Rectal smooth muscle tissue (tissue), 1 donor: ENCODE results near the gene NUDT1.
A peak's percentile ranks its signal among the peaks of the same experiment; 100 is the strongest.

Source experiments
- H3K27ac ChIP-seq: one replicate; pipeline ENCODE4 v1.7.0; 2013; ENCODE audit warnings: low read depth, low read length, inconsistent platforms
- H3K27me3 ChIP-seq: one replicate; pipeline ENCODE4 v1.7.0; 2013; ENCODE audit warnings: low read length; ENCODE audit not compliant: control insufficient read depth, insufficient read depth
- H3K36me3 ChIP-seq: one replicate; pipeline ENCODE4 v1.7.0; 2013; ENCODE audit warnings: low read length; ENCODE audit not compliant: control insufficient read depth, insufficient read depth
- H3K4me1 ChIP-seq: one replicate; pipeline ENCODE4 v1.7.0; 2013; ENCODE audit warnings: low read length; ENCODE audit not compliant: control insufficient read depth, insufficient read depth
- H3K4me3 ChIP-seq: one replicate; pipeline ENCODE4 v1.7.0; 2013; ENCODE audit warnings: low read length
- H3K9ac ChIP-seq: one replicate; pipeline ENCODE4 v1.7.0; 2013; ENCODE audit warnings: low read length

The NUDT1 gene

DNA sequence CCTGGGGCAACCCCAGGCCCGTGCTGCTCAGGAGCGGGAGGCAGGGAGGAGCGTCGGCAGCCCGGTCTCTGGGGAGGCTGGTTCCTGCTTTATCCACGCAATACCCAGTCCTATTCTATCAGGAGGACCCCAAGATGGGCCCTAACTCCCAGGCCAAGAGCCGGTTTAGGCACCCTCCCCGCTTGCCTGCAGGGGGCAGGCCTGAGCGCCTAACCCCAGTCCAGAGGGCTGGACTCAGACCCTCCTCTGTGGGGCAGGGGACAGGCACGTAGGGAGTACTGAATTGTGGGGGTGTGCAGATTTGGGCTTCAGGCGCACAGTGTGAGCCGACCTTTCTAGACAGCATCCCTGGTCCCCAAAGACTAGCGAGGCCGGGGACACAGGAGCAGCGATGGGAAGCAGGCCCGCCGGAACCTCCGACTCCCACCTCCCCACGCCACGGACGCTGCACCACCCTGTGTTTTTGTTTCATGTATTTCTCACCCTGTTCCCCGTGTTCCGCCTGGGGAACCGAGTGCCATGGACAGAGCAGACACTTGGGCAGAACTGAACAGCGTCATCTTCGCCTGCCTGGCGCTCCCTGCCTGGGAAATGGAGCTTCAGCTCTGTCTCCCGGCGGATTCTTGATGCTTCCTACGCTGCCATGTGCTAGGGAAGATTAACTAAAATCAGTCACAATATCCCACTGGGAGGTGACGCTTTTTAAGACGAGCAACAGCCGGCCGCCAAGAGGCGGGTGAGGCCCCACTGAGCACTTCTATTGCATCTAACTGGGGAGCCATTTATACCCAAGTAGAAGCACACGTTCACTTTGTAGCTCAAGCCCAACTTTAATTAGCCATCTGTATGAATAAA, 5.3 kb downstream of the NUDT1 start:
- no peak overlapping the region for H3K27ac ChIP-seq

DNA sequence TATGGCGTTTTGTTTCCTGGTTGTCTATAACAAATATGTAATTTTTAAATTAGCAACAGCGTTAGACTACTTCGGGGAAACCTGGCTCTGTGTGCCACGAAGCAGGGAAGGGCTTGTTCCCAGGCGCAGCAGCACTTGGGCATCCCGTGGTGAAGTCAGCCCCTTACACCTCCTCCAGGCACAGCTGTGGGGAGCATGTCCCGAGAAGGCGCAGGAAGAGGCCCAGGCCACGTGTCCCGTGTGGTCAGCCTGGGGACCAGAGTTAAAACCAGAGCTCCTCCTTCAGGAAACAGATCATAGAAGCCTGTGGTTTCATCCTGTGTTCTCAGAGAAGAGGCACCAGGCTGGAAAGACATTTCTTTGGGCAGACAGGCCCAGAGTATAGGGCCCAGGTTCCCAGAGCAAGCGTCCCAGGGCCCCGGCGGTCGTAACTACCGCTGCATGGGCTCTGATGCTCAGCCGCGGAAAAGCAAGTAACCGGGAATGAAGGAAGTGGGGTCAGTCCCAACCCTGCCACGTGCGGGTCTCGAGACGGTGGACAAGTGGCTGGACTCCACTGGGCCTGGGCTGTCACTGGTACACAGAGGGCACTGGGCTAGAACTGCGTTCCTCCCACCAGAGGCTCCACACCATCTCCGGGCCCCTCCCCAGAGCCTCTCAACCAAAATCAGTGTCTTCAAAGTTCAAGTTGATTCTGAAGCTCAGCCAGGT, 7.1 kb downstream of the NUDT1 start:
- Histone ChIP-seq H3K36me3 (peaks cover 5% of the 10 kb centered on the region), H3K9ac (no peak overlapping the region), H3K27me3 (no peaks in the 10 kb centered on the region), H3K4me1 (no peaks in the 10 kb centered on the region), H3K27ac (no peak overlapping the region), H3K4me3 (peak overlapping the region; percentile 1)

More for the DNA sequence above, 5.3 kb downstream of the NUDT1 start:
- Histone ChIP-seq H3K9ac (no peak overlapping the region), H3K36me3 (no peaks in the 10 kb centered on the region), H3K4me1 (no peaks in the 10 kb centered on the region), H3K4me3 (no peak overlapping the region), H3K27me3 (no peaks in the 10 kb centered on the region)

DNA sequence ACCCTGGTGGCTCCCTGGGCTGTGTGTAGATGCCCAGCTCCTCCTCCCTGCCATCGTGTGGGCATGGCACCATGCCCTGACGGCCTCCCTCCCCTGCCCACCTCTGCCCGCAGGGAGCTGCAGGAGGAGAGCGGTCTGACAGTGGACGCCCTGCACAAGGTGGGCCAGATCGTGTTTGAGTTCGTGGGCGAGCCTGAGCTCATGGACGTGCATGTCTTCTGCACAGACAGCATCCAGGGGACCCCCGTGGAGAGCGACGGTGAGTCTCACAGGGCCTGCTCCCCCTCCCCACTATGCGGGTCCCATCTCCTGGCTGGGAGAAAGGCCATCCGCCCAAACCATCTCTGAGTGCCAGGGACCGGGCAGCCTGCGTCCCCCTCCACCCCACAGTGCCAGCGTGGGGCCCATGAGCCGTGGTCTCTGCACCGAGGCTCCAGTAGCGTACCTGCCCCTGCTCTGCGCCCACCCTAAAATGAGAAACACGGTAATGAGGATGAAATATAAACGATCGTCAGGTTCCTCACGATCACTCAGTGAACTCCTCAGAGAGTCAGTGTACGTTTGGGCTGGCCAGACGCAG, 7.8 kb downstream of the NUDT1 start:
- H3K27me3 ChIP-seq, result no peaks in the 10 kb centered on the region
- no peak overlapping the region for H3K9ac ChIP-seq
- H3K4me1 ChIP-seq, result no peaks in the 10 kb centered on the region
- peaks cover 9% of the 10 kb centered on the region for H3K36me3 ChIP-seq
- no peak overlapping the region for H3K27ac ChIP-seq
- H3K4me3 ChIP-seq, result no peak overlapping the region

DNA sequence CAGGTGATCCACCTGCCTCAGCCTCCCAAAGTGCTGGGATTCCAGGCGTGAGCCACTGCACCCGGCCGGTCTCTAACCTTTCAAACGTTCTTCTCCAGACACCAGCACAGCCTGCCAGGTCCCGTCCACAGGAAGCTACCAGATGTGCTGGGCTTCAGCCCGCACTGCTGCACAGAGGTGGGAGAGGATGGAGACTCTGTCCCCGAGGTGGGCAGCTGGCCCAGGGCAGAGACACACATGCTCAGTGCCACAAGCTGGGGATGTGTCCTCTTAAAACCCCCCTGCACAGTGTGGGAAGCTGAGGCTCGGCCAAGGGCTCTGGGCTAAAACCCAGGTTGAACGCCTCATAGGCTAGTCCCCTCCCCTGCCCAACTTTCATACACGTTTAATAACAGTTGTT, 9.4 kb downstream of the NUDT1 start:
- H3K27ac ChIP-seq, result no peak overlapping the region
- no peak overlapping the region for H3K9ac ChIP-seq
- no peak overlapping the region for H3K4me3 ChIP-seq
- peaks cover 15% of the 10 kb centered on the region for H3K36me3 ChIP-seq
- H3K4me1 ChIP-seq, result no peaks in the 10 kb centered on the region
- H3K27me3 ChIP-seq, result no peaks in the 10 kb centered on the region

DNA sequence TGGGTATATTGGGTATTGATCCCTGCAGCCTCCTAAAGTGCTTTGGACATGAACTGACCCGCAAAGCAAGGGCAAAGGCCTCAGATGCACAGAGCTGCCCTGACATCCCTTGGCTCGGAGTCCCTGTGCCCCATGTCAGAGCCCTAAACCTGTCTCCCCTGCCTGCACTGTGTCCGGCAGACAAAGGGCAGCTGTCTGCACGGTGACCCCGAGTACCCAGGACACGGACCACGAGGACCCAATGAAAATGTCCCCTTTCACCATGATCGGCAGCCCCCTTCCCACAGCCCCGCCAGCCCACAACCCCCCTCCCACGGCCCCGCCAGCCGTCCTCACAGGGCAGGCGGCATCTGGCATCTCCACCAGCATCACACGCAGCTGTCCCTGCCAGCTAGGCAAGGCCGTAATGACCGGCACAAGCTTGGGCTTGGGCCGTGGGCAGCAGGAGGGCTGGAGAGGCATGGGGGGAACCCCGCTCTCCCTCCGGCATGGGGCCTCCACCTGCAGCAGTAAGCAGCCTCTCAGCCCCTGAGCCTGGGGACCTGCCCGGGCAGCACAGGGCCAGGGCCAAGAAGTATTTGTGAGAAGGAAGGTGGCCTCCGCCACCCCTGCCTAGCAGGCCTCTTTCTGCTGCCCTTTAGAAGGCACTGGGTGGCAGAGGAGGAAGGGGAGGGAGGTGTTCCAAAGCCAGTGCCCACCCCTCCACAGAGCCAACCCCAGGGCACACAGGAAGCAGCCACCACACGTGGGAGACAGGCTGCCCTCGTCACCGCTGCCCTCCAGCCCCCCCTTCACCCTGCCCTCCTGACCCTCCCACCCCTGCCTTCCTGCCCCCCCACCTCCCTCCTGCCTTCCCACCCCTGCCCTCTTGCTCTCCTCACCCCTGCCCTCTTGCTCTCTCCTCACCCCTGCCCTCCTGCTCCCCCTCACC, 10.1 kb downstream of the NUDT1 start:
- Histone ChIP-seq H3K27me3 (no peaks in the 10 kb centered on the region), H3K4me1 (no peaks in the 10 kb centered on the region), H3K36me3 (peaks cover 15% of the 10 kb centered on the region), H3K27ac (no peak overlapping the region), H3K9ac (no peak overlapping the region), H3K4me3 (no peak overlapping the region)

DNA sequence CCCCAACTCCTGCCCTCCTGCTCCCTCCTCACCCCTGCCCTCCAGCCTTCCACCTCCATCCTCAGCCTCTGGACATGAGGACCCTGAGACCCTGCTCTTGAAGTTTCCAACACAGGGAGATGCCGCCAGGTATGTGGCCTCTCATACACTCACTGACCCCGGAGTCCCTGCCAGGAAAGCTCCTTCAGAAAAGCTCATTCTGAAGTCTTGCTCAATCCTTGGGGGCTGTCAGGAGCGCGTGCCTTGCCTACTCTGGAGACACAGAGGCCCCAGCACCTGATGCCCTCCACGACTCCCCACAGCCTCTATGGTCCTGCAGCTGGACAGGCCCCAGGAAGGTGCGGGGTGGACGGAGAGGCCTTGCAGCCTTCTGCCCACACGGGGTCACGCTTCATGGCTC, 11.0 kb downstream of the NUDT1 start:
- H3K4me1 ChIP-seq, result no peaks in the 10 kb centered on the region
- no peak overlapping the region for H3K4me3 ChIP-seq
- peaks cover 15% of the 10 kb centered on the region for H3K36me3 ChIP-seq
- H3K9ac ChIP-seq, result no peak overlapping the region
- H3K27ac ChIP-seq, result no peak overlapping the region
- no peaks in the 10 kb centered on the region for H3K27me3 ChIP-seq

DNA sequence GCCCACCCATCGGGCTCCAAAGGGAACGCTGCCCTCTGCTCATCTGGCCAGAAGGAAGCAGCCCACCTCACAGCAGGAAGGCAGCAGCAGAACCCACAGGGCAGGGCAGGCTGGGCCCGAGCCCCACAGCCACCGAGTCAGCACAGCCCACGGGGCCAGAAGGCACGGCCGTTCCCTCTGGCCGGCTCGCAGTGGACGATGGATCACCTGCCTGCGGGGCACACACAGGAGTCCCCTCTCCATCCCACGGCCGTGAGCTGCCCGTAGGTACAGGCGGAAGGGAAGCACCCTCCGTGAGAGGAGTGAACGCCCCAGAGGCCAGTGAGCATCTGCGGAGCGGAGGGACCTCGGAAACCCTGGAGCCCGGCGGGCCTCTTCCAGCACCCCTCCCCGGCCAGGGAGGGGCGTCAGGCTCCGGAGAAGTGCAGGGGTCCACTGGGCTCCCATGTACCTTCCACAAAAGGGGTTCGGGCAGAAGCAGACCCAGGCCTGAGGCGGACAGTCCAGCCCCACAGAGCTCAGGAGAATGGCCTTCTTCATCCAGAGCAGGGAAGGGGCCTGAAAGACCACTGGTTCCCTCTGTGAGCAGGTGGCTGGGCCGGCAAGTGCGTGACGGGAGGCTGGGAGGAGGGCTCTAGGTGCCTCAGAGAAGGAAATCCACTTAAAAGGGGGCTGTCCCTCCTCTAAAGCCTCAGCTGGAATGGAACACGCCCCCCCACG, 11.7 kb downstream of the NUDT1 start:
- Histone ChIP-seq H3K36me3 (peaks cover 15% of the 10 kb centered on the region), H3K4me1 (no peaks in the 10 kb centered on the region), H3K9ac (no peak overlapping the region)

DNA sequence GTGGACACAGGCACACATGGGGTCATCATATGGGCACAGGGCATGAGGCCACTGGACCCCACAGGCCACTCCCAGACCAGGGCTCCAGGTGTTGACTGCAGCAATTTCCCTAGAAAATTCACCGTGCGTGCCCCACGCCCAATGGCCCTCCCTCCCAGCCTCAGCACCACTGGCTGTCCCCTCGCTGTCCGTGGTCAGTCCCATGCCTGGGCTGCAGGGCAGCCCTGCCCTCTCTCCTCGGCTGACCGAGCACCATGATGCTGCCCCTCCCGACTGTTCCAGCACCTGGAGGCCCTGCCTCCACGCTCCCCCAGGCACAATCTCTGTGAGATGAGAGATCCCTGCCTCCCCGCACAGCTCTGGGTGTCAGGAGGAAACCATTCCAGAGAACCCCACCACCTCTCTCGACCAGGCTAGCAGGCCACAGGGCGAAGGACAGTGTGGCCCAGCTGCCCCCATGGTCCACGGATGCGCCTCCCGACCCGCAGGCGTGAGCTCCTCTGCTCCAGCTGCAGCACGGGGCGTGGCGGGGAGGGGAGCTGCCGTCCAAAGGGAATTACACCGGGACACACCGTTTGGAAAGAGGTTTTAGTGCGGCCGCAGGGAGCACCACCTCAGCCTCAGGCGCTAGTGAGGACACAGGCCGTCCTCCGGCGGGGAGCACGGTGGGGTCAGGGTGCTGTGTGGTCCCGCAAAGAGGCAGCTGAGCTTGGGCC, 12.6 kb downstream of the NUDT1 start:
- H3K9ac ChIP-seq, result no peak overlapping the region
- no peaks in the 10 kb centered on the region for H3K27me3 ChIP-seq
- no peak overlapping the region for H3K4me3 ChIP-seq
- H3K36me3 ChIP-seq, result peaks cover 15% of the 10 kb centered on the region
- no peaks in the 10 kb centered on the region for H3K4me1 ChIP-seq
- no peak overlapping the region for H3K27ac ChIP-seq

More for the DNA sequence above, 11.7 kb downstream of the NUDT1 start:
- H3K27ac ChIP-seq, result no peak overlapping the region
- H3K4me3 ChIP-seq, result no peak overlapping the region
- no peaks in the 10 kb centered on the region for H3K27me3 ChIP-seq

DNA sequence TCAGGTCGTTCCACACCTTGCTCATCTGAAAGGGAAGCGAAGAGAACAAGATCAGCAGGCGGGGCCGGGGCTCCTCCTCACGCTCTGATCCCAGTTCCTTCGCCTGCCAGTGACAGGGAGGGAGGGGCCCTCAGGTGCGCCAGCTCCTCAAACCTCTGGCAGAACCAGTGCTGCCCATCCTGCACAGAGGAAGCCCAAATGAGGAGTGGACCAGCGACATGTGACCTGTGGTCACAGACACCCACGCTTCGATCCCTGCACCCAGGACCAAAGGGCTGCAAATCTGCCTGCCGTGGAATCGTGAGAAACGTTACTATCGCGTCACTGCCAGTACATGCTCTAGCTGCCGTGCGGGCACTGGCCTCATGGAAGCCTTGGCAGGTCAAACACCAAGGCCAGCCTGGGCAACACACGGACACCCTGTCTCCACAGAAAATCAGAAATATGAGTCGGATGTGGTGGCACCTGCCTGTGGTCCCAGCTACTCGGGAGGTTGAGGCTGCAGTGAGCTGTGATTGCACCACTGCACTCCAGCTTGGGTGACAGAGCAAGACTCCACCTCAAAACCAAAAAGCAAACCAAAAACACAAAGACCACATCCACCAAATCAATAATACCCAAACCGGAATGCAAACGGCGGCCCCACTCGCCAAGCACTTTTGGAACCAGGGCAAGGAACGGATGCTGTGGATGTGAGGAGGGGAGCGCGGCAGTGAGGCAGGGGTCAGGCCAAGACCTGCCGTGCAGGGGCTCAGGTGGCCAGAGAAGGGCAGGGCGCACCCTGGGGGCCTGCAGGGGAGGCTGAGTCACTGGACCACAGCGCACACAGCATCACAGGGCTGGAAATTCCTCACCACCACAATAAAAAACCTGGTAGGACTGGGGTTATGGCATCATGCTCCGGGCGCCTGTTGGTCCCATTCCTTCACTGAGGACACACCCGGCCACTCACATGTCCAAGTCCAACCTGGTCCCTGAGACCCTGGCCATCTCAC, 13.4 kb downstream of the NUDT1 start:
- peaks cover 15% of the 10 kb centered on the region for H3K36me3 ChIP-seq
- no peak overlapping the region for H3K27ac ChIP-seq
- no peak overlapping the region for H3K9ac ChIP-seq
- H3K4me1 ChIP-seq, result no peaks in the 10 kb centered on the region
- no peak overlapping the region for H3K4me3 ChIP-seq
- H3K27me3 ChIP-seq, result no peaks in the 10 kb centered on the region

DNA sequence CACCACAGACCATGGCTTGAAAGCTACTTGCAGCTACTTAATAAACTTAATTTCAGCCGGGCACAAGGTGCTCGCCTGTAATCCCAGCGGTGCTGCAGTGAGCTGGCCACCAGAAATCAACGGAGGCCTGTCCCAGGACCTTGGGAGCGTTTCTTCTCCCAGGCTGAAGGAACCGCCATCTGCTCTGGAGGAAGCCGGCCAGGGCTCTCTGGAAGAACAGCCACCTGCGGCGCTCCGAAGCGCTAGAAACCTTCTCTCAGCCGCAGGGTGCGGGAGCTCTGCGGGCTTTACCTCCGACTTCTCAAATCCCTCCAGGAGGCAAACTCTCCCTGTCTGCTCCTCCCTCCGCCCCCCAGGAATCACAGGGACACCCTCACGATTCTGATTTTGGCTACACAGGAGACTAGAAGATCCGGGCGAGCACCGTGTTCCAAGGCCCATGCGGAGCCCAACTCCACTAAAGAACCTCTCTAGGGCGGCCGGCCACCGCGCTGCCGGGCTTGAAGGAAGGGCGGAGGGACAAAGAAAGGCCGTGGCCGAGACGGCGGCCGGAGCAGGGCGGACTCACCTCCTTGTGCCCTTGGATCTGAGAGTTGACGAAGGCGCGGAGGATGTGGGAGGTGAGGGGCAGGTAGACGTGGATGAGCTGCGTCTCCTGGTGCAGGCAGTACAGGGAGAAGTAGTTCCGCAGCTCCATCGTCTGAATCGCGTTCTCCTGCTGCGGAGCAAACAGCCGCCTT, 14.4 kb downstream of the NUDT1 start:
- Histone ChIP-seq H3K36me3 (peaks cover 15% of the 10 kb centered on the region), H3K27ac (no peak overlapping the region), H3K27me3 (no peaks in the 10 kb centered on the region), H3K4me3 (no peak overlapping the region), H3K4me1 (no peaks in the 10 kb centered on the region), H3K9ac (no peak overlapping the region)
